ENCODE measurements around the gene LAS1L.

DNA sequence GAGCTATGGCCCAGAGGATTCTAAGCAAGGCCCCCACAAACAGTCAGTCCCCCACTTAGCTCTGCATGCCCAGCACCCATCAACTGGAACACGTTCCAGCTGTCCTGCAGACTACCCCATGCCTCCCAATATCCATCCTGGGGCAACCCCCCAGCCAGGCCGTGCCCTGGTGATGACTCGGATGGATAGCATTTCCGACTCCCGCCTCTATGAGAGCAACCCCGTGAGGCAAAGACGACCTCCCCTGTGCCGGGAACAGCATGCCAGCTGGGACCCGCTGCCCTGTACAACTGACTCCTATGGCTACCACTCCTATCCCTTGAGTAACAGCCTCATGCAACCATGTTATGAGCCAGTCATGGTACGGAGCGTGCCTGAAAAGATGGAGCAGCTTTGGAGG, 32.0 kb downstream of the LAS1L start:
- TF ChIP-seq, protein P1, sequence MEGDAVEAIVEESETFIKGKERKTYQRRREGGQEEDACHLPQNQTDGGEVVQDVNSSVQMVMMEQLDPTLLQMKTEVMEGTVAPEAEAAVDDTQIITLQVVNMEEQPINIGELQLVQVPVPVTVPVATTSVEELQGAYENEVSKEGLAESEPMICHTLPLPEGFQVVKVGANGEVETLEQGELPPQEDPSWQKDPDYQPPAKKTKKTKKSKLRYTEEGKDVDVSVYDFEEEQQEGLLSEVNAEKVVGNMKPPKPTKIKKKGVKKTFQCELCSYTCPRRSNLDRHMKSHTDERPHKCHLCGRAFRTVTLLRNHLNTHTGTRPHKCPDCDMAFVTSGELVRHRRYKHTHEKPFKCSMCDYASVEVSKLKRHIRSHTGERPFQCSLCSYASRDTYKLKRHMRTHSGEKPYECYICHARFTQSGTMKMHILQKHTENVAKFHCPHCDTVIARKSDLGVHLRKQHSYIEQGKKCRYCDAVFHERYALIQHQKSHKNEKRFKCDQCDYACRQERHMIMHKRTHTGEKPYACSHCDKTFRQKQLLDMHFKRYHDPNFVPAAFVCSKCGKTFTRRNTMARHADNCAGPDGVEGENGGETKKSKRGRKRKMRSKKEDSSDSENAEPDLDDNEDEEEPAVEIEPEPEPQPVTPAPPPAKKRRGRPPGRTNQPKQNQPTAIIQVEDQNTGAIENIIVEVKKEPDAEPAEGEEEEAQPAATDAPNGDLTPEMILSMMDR (conservative IDR thresholded peaks at IDR 0.05 in 1 of 2, IDR thresholded peaks at IDR 0.05 in 1 of 2; ENCODE audit: extremely low read depth in 1 of 2, insufficient read depth in 1 of 2, low read depth in 1 of 2, low read length in 2 of 2), result no peak
- TF ChIP-seq EZH2 (IDR thresholded peaks at IDR 0.05; ENCODE audit: borderline replicate concordance, low read length), result no peak

Data from mammary epithelial cell (primary cell).